HepG2 (cell line): Measurements from ENCODE around the gene WDR11. TPM values are rescaled to one million over a fixed set of nuclear protein-coding genes. Genes with fewer than 3 reads are reported as not detected.

Experiments used
- ADNP ChIP-seq: sonication (generic); formaldehyde crosslinking; IDR thresholded peaks from 2 replicates; pipeline ENCODE4 v1.4.0; 2020; ENCODE audit warnings: missing genetic modification reagents
- AHDC1 ChIP-seq: sonication (generic); formaldehyde crosslinking; IDR thresholded peaks from 2 replicates; pipeline ENCODE4 v1.5.1; 2020; ENCODE audit warnings: mild to moderate bottlenecking, missing genetic modification reagents, borderline replicate concordance
- DNMT1 ChIP-seq: sonication (generic); formaldehyde crosslinking; IDR thresholded peaks from 2 replicates; pipeline ENCODE4 v1.5.1; 2020; ENCODE audit warnings: mild to moderate bottlenecking, missing genetic modification reagents
- DRAP1 ChIP-seq: IDR thresholded peaks from 2 replicates; pipeline ENCODE4 v1.6.1; 2016; ENCODE audit warnings: missing genetic modification reagents, missing compliant biosample characterization
- KAT2B ChIP-seq: fragments of 150-350 bp; IDR thresholded peaks from 2 replicates; pipeline ENCODE4 v1.6.1; 2014; ENCODE audit warnings: low read depth, low read length, borderline replicate concordance
- KLF9 ChIP-seq: IDR thresholded peaks from 2 replicates; pipeline ENCODE4 v1.6.1; 2016; ENCODE audit warnings: low read depth
- LCORL ChIP-seq, 2 experiments: fragments of 450-650 bp in 1 of 2; sonication (generic) in 1 of 2; formaldehyde crosslinking in 1 of 2; IDR thresholded peaks; 2 replicates each; pipeline versions ENCODE4 v1.5.0 to v1.6.1; 2017 to 2020; ENCODE audit warnings: antibody characterized with exemption in 1 of 2, missing genetic modification reagents in 1 of 2
- NCOR1 ChIP-seq: fragments of 200-600 bp; sonication (generic); IDR thresholded peaks from 2 replicates; pipeline ENCODE4 v1.7.0; 2017; ENCODE audit warnings: antibody characterized with exemption, low read length, borderline replicate concordance
- RXRB ChIP-seq: IDR thresholded peaks from 2 replicates; pipeline ENCODE4 v1.6.1; 2016; ENCODE audit warnings: borderline replicate concordance, missing genetic modification reagents, missing compliant biosample characterization
- SMAD1 ChIP-seq: sonication (generic); formaldehyde crosslinking; IDR thresholded peaks from 2 replicates; pipeline ENCODE4 v1.4.0; 2020; ENCODE audit warnings: missing genetic modification reagents, low read depth, mild to moderate bottlenecking, borderline replicate concordance
- SNAPC2 ChIP-seq: sonication (generic); formaldehyde crosslinking; IDR thresholded peaks from 2 replicates; pipeline ENCODE4 v1.8.1; 2022; ENCODE audit warnings: mild to moderate bottlenecking, missing genetic modification reagents
- ZBTB37 ChIP-seq: sonication (generic); formaldehyde crosslinking; IDR thresholded peaks from 2 replicates; pipeline ENCODE4 v1.4.0; 2020; ENCODE audit warnings: mild to moderate bottlenecking, missing genetic modification reagents
- ZNF160 ChIP-seq: sonication (generic); formaldehyde crosslinking; IDR thresholded peaks from 2 replicates; pipeline ENCODE4 v1.8.0; 2022; ENCODE audit warnings: mild to moderate bottlenecking, inconsistent platforms, missing genetic modification reagents
- ZNF234 ChIP-seq: sonication (generic); formaldehyde crosslinking; conservative IDR thresholded peaks from 2 replicates; pipeline ENCODE4 v1.5.1; 2020; ENCODE audit warnings: mild to moderate bottlenecking, missing genetic modification reagents
- polyA plus RNA-seq, 8 experiments: library from polyadenylated mRNA; depleted of rRNA in 3 of 8; stranded (reverse) in 7 of 8; unstranded in 1 of 8; fragments of >200 nt; fragmentation: Illumina TruSeq in 4 of 8; extraction: Trizol in 4 of 8; gene quantifications; 2 replicates each; pipeline versions ENCODE4 v1.2.1 to v1.2.3, GENCODE V29; 2011 to 2016; ENCODE audit warnings: low read depth in 4 of 8, missing spikeins in 1 of 8, mixed read lengths in 1 of 8; ENCODE audit not compliant: insufficient read depth in 1 of 8
- total RNA-seq, 5 experiments: library from RNA; depleted of rRNA; stranded (reverse); fragments of >200 nt; fragmentation: Illumina TruSeq; extraction: Trizol; gene quantifications; 2 replicates each; pipeline ENCODE4 v1.2.3, GENCODE V29; 2016; ENCODE audit warnings: low read depth in 1 of 5
- TF ChIP-seq, protein P1 (sequence below): sonication (generic); formaldehyde crosslinking; IDR thresholded peaks from 2 replicates; pipeline ENCODE4 v1.5.1; 2020; ENCODE audit warnings: mild to moderate bottlenecking, missing genetic modification reagents, moderate library complexity

WDR11 gene
- total and polyA plus RNA-seq, 2 of the 13 experiments (the other 11 are each of a cell fraction or from before 2014, with no cell fraction given), result 38.0 to 45.2 TPM

DNA sequence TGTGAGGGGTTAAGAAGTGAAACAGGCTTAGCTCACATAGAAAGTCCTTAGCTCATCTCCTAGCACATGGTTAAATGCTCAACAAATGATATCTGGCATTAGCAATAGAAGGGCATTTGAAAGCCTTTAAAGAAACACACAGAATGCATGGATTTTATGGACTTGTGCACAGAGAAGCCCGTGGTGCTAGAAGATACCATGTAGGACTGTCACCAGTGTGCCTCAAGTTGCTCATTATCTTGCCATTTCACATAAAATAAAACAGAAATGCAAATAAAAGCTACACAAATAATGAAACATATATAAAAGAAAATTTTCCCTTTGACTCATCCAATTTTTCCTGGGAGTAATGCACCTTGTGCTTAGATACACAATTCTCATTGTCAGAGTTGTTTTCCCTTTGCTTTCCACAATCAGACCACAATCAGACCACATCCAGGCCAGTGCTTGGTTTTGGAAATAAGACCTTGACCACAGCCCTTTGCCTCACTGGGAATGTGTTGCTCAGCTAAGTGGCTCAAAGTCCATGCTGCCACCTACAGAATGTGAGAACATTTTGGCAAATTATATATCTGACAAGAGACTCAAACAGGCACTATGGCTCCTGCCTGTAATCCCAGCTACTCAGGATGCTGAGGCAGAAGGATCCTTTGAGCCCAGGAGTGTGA is 9.5 kb upstream of the WDR11 start (continued):
- no peak for TF ChIP-seq KLF9 (CRISPR knock-in tag)
- TF ChIP-seq ADNP (CRISPR knock-in tag), result no peak
- peak; percentile 54 for TF ChIP-seq RXRB (CRISPR knock-in tag)
- TF ChIP-seq SMAD1 (CRISPR knock-in tag), result no peak
- no peak for TF ChIP-seq SNAPC2 (CRISPR knock-in tag)
- no peak for TF ChIP-seq KAT2B
- no peak for TF ChIP-seq ZNF234
- TF ChIP-seq LCORL (IDR thresholded peaks at IDR 0.05), result peak; percentile 57; the same call in 1 of the 2 replicates
- peak; percentile 68; the same call in 1 of the 2 replicates for TF ChIP-seq LCORL (CRISPR knock-in tag; IDR thresholded peaks at IDR 0.05)
- TF ChIP-seq ZNF160 (CRISPR knock-in tag), result no peak
- no peak for TF ChIP-seq DNMT1 (CRISPR knock-in tag)
- peak; percentile 45; the same call in 1 of the 2 replicates for TF ChIP-seq AHDC1 (CRISPR knock-in tag)
- TF ChIP-seq ZBTB37, result peak; percentile 95
- TF ChIP-seq, protein P1, sequence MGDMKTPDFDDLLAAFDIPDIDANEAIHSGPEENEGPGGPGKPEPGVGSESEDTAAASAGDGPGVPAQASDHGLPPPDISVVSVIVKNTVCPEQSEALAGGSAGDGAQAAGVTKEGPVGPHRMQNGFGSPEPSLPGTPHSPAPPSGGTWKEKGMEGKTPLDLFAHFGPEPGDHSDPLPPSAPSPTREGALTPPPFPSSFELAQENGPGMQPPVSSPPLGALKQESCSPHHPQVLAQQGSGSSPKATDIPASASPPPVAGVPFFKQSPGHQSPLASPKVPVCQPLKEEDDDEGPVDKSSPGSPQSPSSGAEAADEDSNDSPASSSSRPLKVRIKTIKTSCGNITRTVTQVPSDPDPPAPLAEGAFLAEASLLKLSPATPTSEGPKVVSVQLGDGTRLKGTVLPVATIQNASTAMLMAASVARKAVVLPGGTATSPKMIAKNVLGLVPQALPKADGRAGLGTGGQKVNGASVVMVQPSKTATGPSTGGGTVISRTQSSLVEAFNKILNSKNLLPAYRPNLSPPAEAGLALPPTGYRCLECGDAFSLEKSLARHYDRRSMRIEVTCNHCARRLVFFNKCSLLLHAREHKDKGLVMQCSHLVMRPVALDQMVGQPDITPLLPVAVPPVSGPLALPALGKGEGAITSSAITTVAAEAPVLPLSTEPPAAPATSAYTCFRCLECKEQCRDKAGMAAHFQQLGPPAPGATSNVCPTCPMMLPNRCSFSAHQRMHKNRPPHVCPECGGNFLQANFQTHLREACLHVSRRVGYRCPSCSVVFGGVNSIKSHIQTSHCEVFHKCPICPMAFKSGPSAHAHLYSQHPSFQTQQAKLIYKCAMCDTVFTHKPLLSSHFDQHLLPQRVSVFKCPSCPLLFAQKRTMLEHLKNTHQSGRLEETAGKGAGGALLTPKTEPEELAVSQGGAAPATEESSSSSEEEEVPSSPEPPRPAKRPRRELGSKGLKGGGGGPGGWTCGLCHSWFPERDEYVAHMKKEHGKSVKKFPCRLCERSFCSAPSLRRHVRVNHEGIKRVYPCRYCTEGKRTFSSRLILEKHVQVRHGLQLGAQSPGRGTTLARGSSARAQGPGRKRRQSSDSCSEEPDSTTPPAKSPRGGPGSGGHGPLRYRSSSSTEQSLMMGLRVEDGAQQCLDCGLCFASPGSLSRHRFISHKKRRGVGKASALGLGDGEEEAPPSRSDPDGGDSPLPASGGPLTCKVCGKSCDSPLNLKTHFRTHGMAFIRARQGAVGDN (CRISPR knock-in tag), result no peak
- TF ChIP-seq DRAP1 (CRISPR knock-in tag), result no peak
- peak; percentile 22; the same call in 1 of the 2 replicates for TF ChIP-seq NCOR1
